ENCODE data around the gene C10orf67. TPM values are rescaled to one million over a fixed set of nuclear protein-coding genes. Genes with fewer than 3 reads are reported as not detected.

The C10orf67 gene
- total and polyA plus RNA-seq, 9 donors: 0.08 to 1.0 (median 0.28) TPM

- 1 to 4% (median 1%) methylated on average over 13 of the region's 13 CpGs for WGBS, 3 donors
- no peak for DNase-seq
- H3K27ac ChIP-seq: no peak overlapping the region
- intact Hi-C loops (cut with DNase I): no loop called here
- no peaks in the 10 kb centered on the region for H3K27me3 ChIP-seq
- H3K9me3 ChIP-seq: no peaks in the 10 kb centered on the region
- TF ChIP-seq EP300 (IDR thresholded peaks at IDR 0.05) (no peak), POLR2A (IDR thresholded peaks at IDR 0.05) (no peak)
- TF ChIP-seq, protein P1, sequence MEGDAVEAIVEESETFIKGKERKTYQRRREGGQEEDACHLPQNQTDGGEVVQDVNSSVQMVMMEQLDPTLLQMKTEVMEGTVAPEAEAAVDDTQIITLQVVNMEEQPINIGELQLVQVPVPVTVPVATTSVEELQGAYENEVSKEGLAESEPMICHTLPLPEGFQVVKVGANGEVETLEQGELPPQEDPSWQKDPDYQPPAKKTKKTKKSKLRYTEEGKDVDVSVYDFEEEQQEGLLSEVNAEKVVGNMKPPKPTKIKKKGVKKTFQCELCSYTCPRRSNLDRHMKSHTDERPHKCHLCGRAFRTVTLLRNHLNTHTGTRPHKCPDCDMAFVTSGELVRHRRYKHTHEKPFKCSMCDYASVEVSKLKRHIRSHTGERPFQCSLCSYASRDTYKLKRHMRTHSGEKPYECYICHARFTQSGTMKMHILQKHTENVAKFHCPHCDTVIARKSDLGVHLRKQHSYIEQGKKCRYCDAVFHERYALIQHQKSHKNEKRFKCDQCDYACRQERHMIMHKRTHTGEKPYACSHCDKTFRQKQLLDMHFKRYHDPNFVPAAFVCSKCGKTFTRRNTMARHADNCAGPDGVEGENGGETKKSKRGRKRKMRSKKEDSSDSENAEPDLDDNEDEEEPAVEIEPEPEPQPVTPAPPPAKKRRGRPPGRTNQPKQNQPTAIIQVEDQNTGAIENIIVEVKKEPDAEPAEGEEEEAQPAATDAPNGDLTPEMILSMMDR (IDR thresholded peaks at IDR 0.05): no peak
- H3K36me3 ChIP-seq: no peaks in the 10 kb centered on the region
- peaks cover 2% of the 10 kb centered on the region for H3K4me1 ChIP-seq (ENCODE audit: insufficient read depth)
- H3K4me3 ChIP-seq: no peak overlapping the region
These were observed 146.0 kb downstream of the C10orf67 start for GRCh38 chr10:23198610-23198939.

- TF ChIP-seq POLR2A (IDR thresholded peaks at IDR 0.05) (no peak), EP300 (IDR thresholded peaks at IDR 0.05) (no peak)
- TF ChIP-seq, protein P1 (IDR thresholded peaks at IDR 0.05): no peak
- no peaks in the 10 kb centered on the region for H3K27me3 ChIP-seq
- WGBS, 3 donors: 3 to 5% (median 4%) methylated on average over 12 of the region's 12 CpGs
- H3K4me3 ChIP-seq: no peak overlapping the region
- H3K27ac ChIP-seq: no peak overlapping the region
- DNase-seq: no peak
- no peaks in the 10 kb centered on the region for H3K36me3 ChIP-seq
- intact Hi-C loops (cut with DNase I): no loop called here
- H3K4me1 ChIP-seq (ENCODE audit: insufficient read depth): peaks cover 2% of the 10 kb centered on the region
- H3K9me3 ChIP-seq: no peaks in the 10 kb centered on the region
These were observed 147.2 kb downstream of the C10orf67 start for GRCh38 chr10:23197416-23197861.

GRCh38 chr10:23196915-23197314 is 147.7 kb downstream of the C10orf67 start:
- no peak overlapping the region for H3K27ac ChIP-seq
- no peaks in the 10 kb centered on the region for H3K9me3 ChIP-seq
- TF ChIP-seq EP300 (IDR thresholded peaks at IDR 0.05): no peak
- TF ChIP-seq, protein P1 (IDR thresholded peaks at IDR 0.05): no peak
- no peak for TF ChIP-seq POLR2A (IDR thresholded peaks at IDR 0.05)
- WGBS, 3 donors: 7 to 15% (median 9%) methylated on average over 3 of the region's 3 CpGs
- no peak overlapping the region for H3K4me3 ChIP-seq
- intact Hi-C loops (cut with DNase I): no loop called here
- H3K36me3 ChIP-seq: no peaks in the 10 kb centered on the region
- H3K4me1 ChIP-seq (ENCODE audit: insufficient read depth): peaks cover 2% of the 10 kb centered on the region
- H3K27me3 ChIP-seq: no peaks in the 10 kb centered on the region
- DNase-seq: no peak

GRCh38 chr10:23195846-23196600 is 148.6 kb downstream of the C10orf67 start:
- H3K4me1 ChIP-seq (ENCODE audit: insufficient read depth): peaks cover 2% of the 10 kb centered on the region
- no peaks in the 10 kb centered on the region for H3K9me3 ChIP-seq
- no peaks in the 10 kb centered on the region for H3K27me3 ChIP-seq
- H3K27ac ChIP-seq: no peak overlapping the region
- no peak for DNase-seq
- 4 to 6% (median 5%) methylated on average over 13 of the region's 13 CpGs for WGBS, 3 donors
- TF ChIP-seq, protein P1 (IDR thresholded peaks at IDR 0.05): no peak
- no peak for TF ChIP-seq EP300 (IDR thresholded peaks at IDR 0.05)
- TF ChIP-seq POLR2A (IDR thresholded peaks at IDR 0.05): no peak
- H3K36me3 ChIP-seq: no peaks in the 10 kb centered on the region
- intact Hi-C loops (cut with DNase I): no loop called here
- H3K4me3 ChIP-seq: no peak overlapping the region
